HG03103 (cell line): Measurements from ENCODE around the gene CARD9.

Experiments
- ATAC-seq: cut with Tn5 transposase; IDR thresholded peaks from one replicate; pipeline ENCODE4 v1.9.1; 2021; ENCODE audit warnings: low read depth; ENCODE audit not compliant: unreplicated experiment

Gene CARD9

DNA sequence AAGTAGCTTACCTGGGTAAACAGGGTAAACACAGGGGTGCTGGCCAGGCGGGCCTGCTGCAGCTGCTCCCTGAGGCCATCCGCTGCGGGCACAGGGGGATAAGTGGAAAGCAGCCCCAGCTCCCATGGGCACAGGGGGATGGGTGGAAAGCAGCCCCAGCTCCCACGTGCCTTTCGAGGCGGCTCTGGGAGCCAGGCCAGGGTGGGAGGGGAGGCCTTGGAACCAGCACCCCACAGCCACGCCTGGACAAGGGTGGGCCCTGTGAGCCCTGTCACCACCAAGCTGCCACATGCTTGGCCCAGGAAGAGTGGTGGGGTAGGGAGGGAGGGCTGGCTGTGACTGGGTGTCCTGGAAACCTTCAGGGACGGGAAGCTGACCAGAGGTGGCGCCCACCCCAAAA, 7.8 kb upstream of the CARD9 start:
- no peak for ATAC-seq

DNA sequence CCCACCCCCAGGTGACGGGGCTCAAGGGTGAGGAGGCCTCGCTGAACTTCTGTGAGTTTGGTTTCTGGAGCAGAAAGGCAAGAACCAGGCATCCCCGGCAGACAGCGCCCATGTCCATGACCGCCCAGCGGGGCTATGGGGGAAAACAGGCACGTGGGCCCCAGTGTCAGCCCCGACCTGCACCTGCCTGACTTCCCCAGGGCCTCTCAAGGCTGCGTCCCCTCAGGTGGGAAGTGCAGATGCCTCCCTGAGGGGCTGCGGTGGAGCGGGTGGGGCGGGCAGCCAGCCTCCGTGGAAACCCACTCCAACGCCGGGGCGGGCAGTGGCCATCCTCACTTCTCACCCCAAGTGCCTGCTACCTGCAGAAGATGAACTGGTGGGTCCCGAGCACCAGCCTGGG, 6.9 kb upstream of the CARD9 start:
- ATAC-seq = no peak

DNA sequence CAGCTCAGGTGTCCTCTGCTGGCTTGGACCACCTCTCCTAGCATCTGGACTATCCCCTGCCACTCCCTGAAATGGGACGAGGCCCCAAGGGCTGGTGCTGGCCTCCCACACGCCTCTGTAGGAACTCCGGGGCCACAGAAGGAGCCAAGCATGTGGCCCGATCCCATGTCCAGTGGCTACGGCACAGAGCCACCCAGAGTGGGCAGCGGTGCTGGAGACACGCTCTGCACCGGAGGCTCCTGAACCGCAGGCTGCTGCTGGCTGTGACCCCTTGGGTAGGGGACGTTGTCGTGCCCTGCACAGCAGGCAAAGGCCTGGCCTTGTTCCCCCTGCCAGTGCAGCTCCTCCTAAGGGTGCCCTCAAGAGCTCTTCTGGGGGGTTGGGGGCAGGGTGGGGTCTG, 6.4 kb upstream of the CARD9 start:
- no peak for ATAC-seq

DNA sequence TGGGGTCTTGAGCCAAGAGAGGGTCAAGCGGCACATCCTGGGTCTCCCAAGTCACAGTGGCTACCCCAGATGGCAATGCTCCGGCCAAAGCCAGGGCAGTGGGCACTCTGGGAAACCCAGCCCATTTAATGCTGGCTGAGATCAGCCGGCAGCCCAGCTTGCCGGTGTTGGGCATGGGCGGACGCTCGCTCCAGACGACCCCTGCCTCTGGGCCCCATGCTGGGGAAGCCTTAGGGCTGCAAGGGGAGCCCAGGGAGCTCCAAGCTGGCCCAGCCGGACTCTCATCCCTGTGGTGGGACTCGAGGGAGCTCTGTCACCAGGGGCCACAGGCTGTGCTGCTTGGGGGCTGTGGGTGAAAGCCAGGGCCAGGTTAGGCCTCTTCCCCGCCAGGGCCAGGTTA, 5.9 kb upstream of the CARD9 start:
- no peak for ATAC-seq

GRCh38 chr9:136379003-136379287, 5.5 kb upstream of the CARD9 start:
- no peak for ATAC-seq

DNA sequence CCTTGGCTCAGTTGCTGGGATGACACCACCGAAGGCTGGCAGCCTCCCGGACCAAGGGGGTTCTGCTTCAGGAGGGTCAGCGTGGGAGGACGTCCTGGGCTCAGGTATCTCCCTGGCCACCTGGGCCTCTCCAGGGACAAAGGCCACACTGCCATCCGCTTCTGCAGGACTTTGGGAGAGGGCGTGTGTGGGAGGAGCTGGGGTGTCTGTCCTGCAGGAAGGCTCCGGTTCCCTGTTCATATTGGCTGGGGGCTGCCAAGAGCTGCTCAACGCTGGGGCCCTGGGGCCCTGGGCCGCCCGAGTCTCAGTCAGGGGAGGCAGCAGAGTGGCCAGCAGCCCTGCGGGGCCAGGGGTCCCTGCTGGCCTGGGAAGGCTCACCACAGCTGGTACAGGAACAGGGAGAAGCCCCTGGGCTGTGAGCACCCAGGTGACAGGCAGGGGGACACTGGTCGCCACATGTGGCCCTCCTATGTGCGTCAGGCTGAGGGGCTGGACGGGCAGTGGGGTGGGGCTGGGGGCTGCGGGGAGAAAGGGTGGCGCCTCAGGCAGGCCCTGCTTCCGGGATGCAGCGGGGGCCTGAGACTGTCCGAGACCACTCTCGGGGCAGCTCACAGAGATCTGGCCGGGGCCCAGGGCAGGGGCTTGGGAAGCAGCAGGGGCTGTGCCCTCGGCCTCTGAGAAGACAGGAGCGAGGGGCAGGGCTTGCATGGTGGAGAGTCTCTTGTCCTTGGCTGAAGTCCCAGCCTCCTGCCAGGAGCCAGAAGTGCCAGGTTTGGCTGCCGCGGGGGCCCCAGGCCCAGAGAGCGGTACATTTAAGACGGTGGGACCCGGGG, 4.9 kb upstream of the CARD9 start:
- no peak for ATAC-seq

GRCh38 chr9:136377341-136378169, 4.1 kb upstream of the CARD9 start:
- no peak for ATAC-seq

GRCh38 chr9:136376457-136376856, 3.0 kb upstream of the CARD9 start:
- ATAC-seq = no peak

DNA sequence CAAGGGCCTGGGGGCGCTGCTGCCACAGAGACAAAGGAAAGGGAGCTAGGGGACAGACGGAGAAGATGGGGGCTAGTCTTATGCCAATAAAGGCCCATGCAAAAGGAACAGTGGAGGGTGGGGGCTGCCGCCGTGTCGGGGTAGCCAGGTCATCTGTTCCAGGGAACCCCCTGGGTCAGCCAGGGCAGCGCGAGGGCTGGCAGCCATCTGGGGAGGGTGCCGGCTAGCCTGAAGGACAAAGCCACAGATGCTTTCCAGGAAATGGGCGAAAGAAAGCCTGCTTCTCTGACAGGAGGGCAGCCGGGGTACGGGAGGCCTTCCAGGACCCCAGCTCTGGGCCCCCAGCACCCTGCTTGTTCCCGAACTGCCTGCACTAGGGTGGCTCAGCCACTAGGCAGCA, 1.6 kb upstream of the CARD9 start:
- ATAC-seq = no peak

- ATAC-seq = no peak
These were observed 710 bp upstream of the CARD9 start for GRCh38 chr9:136374183-136374575.

DNA sequence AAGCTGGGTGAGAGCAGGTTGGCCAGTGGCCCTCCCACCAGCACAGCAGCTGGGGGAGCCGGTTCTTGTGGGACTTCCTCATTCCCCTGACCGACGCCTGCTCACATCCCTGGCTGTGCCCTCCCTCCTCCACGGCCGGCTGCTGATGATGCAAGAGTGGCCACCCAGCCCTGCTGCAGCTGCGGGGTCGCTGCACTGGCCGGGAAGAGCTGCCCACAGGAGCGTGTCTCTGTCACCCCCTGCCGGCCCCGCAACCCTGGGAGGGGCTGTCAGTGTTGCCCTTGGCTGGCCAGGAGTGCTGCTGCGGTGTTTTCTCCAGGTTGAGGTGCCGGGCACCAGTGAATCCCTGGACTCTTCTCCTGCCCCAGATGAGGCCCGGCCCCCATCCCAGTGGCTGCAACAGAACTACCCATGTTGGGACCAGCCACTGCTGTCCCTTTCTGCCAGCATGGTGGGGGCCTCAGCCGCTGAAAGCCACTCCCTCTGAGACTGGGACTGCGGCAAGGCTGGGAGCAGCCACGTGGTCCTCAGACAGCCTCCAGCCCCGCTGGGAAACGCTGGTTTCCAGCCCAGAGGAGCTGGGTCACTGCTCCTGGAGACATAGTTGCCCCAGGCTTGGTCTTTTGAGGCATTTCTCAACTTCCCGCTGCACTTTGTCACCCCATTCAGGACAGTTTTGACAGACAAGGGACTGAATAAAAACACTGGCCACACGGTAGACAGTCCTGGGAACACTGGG, 739 bp downstream of the CARD9 start:
- ATAC-seq = no peak

GRCh38 chr9:136372006-136372405, 1.5 kb downstream of the CARD9 start:
- no peak for ATAC-seq

DNA sequence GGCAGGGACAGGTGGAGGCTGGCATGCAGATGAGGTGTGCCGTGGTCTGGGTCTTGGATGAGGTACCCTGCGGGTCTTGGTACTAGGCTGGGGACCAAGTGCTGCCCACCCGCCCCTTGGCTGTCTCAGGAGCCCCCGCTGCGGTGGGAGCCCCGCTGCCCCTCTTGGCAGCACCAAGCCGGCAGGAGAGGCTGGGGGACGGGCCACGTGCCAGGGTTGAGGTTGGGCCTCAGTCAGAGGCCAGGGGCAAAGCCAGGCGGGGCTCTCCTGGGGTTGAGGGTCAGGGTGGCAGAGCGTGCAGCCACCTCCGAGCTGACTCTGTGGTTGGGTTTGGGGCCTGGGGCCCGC, 2.0 kb downstream of the CARD9 start:
- no peak for ATAC-seq

GRCh38 chr9:136370687-136371532, 2.6 kb downstream of the CARD9 start:
- ATAC-seq = no peak

DNA sequence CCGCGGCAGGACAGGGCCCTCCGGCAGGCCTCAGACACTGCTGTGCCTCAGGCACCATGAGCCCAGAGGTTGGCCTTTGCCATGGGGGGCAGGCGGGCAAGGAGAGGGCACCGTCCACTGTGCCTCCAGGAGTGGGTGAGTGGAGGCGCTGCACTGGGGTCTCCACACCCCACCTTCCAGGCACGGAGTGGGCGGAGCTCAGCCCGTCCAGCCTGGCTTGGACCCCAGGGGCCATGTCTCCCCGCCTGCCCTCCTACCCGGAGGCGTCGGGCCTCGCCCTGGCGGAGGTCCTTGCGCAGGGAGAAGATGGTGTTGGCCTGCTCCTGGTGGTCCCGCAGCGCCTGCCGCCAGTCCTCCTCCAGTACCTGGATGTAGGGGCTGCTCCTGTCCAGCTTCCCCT, 3.4 kb downstream of the CARD9 start:
- no peak for ATAC-seq

DNA sequence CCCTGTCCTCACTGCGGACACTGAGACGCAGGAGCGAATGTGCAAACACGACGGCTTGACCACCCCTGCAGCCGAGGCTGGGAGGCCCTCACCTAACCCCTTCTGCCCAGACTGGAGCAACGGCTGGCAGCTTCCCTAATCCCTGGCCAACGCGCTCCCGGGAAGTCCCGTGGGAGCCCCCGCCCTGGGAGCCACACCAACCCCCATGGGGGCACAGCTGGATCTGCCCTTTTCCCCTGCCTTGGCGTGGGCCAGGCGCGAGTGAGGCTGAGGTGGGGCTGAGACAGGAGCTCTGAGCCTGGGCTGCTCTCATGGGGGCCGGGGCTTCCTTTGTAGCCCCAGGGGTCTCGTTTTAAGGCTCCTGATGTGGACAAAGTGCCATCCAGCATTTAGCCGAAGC, 5.3 kb downstream of the CARD9 start:
- ATAC-seq = no peak

- no peak for ATAC-seq
These were observed 5.9 kb downstream of the CARD9 start for GRCh38 chr9:136367296-136368145.

DNA sequence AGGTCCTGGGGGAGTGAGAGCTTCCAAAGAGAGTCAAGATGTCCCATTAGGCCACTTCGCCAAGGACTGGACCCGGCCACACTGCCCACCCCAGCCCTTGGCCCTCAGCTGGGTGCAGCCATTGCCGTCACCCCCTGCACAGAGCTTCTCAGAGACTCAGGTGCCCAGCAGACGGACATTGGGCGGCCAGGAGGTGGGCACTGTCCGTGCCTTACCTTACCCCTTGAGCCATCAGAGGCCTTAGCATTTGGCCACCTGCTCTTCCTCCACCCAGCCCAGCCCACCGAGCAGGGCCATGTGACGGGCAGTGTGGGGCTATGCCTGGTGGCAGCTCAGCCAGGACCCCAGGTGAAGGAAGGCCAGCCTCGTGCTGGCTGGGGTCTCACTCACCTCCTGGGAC, 6.6 kb downstream of the CARD9 start:
- ATAC-seq = no peak

DNA sequence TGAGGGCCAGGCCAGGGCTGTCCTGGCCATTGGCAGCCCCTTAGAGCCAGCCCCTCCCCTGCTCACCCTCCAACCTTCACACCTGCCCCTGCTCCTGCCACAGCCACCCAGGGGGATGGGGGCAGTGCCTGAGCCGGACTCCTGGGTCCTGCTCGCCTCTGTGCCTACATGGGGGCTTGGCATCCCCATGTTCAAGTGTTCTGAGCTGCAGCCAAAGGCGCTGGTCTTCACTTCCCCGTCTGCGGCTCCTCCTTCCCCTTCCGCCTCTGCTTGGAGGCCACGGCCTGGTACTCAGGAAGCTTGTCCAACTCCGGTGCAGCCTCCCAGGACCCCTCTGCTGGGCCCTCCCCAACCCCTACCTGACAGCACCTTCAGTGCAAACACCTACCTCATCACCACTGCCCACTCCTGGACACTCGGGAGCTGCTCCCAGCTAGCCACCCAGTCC, 7.7 kb downstream of the CARD9 start:
- ATAC-seq = no peak
